ENCODE data around the gene KLHL22. TPM values are rescaled to one million over a fixed set of nuclear protein-coding genes. Genes with fewer than 3 reads are reported as not detected.

KLHL22 gene
- total RNA-seq, 4 donors from 2014 or later = 14.0 to 23.8 (median 20.2) TPM

DNA sequence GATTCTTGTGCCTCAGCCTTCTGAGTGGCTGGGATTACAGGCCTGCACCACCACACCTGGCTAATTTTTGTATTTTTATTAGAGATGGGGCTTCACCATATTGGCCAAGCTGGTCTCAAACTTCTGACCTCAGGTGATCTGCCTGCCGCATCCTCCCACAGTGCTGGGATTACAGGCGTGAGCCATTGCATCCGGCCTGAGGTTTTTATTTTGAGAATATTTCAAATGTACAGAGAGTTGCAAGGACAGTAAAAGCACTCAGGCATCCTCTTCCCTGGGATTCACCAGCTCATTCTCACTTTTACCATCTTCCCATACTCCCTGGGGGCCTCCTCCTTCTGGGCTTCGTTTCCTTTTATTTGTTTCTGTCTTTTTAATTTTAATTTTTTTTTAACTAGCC, 24.0 kb upstream of the KLHL22 start:
- TF ChIP-seq, protein P1, sequence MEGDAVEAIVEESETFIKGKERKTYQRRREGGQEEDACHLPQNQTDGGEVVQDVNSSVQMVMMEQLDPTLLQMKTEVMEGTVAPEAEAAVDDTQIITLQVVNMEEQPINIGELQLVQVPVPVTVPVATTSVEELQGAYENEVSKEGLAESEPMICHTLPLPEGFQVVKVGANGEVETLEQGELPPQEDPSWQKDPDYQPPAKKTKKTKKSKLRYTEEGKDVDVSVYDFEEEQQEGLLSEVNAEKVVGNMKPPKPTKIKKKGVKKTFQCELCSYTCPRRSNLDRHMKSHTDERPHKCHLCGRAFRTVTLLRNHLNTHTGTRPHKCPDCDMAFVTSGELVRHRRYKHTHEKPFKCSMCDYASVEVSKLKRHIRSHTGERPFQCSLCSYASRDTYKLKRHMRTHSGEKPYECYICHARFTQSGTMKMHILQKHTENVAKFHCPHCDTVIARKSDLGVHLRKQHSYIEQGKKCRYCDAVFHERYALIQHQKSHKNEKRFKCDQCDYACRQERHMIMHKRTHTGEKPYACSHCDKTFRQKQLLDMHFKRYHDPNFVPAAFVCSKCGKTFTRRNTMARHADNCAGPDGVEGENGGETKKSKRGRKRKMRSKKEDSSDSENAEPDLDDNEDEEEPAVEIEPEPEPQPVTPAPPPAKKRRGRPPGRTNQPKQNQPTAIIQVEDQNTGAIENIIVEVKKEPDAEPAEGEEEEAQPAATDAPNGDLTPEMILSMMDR (IDR thresholded peaks at IDR 0.05) = no peak
- no peak for TF ChIP-seq POLR2A (IDR thresholded peaks at IDR 0.05)
- H3K4me3 ChIP-seq (ENCODE audit: low read depth, poor library complexity, severe bottlenecking) = no peak overlapping the region
- 67 to 80% methylated on average over 4 of the region's 4 CpGs for WGBS, 2 donors
- DNase-seq (ENCODE audit: low spot score in 2 of 2) = no peak
- intact Hi-C loops (cut with DNase I; ENCODE audit: low total_unique reads) = no loop called here

GRCh38 chr22:20517841-20518592, 22.4 kb upstream of the KLHL22 start:
- TF ChIP-seq POLR2A (IDR thresholded peaks at IDR 0.05) = no peak
- TF ChIP-seq, protein P1 (IDR thresholded peaks at IDR 0.05) = no peak
- 81 to 83% methylated on average over 13 of the region's 13 CpGs for WGBS, 2 donors
- no peak overlapping the region for H3K4me3 ChIP-seq (ENCODE audit: low read depth, poor library complexity, severe bottlenecking)
- no peak for DNase-seq (ENCODE audit: low spot score in 2 of 2)
- intact Hi-C loops (cut with DNase I; ENCODE audit: low total_unique reads) = no loop called here

- intact Hi-C loops (cut with DNase I; ENCODE audit: low total_unique reads) = no loop called here
- 41 to 45% methylated on average over 4 of the region's 4 CpGs for WGBS, 2 donors
These were observed 21.8 kb upstream of the KLHL22 start for GRCh38 chr22:20517422-20517821.

GRCh38 chr22:20516399-20516798, 20.8 kb upstream of the KLHL22 start:
- intact Hi-C loops (cut with DNase I; ENCODE audit: low total_unique reads) = no loop called here
- DNase-seq (ENCODE audit: low spot score in 2 of 2) = no peak
- WGBS, 2 donors = 91 to 96% methylated on average over 2 of the region's 2 CpGs
- H3K4me3 ChIP-seq (ENCODE audit: low read depth, poor library complexity, severe bottlenecking) = no peak overlapping the region
- TF ChIP-seq POLR2A (IDR thresholded peaks at IDR 0.05) = no peak
- TF ChIP-seq, protein P1 (IDR thresholded peaks at IDR 0.05) = no peak

More at GRCh38 chr22:20517422-20517821, 21.8 kb upstream of the KLHL22 start:
- no peak overlapping the region for H3K4me3 ChIP-seq (ENCODE audit: low read depth, poor library complexity, severe bottlenecking)
- no peak for DNase-seq (ENCODE audit: low spot score in 2 of 2)
- TF ChIP-seq, protein P1 (IDR thresholded peaks at IDR 0.05) = no peak
- no peak for TF ChIP-seq POLR2A (IDR thresholded peaks at IDR 0.05)

GRCh38 chr22:20514658-20515406, 19.2 kb upstream of the KLHL22 start:
- intact Hi-C loops (cut with DNase I; ENCODE audit: low total_unique reads) = no loop called here
- no peak overlapping the region for H3K4me3 ChIP-seq (ENCODE audit: low read depth, poor library complexity, severe bottlenecking)
- peak in 1 of 2 donors; percentile 67 for DNase-seq (ENCODE audit: low spot score in 2 of 2)
- WGBS, 2 donors = 31 to 34% methylated on average over 6 of the region's 6 CpGs
- TF ChIP-seq POLR2A (IDR thresholded peaks at IDR 0.05) = no peak
- TF ChIP-seq, protein P1 (IDR thresholded peaks at IDR 0.05) = no peak
